Measurements from ENCODE around the gene SLC16A5. TPM values are rescaled to one million over a fixed set of nuclear protein-coding genes. Genes with fewer than 3 reads are reported as not detected.

The SLC16A5 gene, protein sequence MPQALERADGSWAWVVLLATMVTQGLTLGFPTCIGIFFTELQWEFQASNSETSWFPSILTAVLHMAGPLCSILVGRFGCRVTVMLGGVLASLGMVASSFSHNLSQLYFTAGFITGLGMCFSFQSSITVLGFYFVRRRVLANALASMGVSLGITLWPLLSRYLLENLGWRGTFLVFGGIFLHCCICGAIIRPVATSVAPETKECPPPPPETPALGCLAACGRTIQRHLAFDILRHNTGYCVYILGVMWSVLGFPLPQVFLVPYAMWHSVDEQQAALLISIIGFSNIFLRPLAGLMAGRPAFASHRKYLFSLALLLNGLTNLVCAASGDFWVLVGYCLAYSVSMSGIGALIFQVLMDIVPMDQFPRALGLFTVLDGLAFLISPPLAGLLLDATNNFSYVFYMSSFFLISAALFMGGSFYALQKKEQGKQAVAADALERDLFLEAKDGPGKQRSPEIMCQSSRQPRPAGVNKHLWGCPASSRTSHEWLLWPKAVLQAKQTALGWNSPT
- total RNA-seq (9.3 and 13.7 TPM in 2 replicates), polyA plus RNA-seq (5.1 and 14.5 TPM in 2 replicates), polyA minus RNA-seq (6.9 and 8.8 TPM in 2 replicates)
- 1.2 TPM for total RNA-seq (2013)

DNA sequence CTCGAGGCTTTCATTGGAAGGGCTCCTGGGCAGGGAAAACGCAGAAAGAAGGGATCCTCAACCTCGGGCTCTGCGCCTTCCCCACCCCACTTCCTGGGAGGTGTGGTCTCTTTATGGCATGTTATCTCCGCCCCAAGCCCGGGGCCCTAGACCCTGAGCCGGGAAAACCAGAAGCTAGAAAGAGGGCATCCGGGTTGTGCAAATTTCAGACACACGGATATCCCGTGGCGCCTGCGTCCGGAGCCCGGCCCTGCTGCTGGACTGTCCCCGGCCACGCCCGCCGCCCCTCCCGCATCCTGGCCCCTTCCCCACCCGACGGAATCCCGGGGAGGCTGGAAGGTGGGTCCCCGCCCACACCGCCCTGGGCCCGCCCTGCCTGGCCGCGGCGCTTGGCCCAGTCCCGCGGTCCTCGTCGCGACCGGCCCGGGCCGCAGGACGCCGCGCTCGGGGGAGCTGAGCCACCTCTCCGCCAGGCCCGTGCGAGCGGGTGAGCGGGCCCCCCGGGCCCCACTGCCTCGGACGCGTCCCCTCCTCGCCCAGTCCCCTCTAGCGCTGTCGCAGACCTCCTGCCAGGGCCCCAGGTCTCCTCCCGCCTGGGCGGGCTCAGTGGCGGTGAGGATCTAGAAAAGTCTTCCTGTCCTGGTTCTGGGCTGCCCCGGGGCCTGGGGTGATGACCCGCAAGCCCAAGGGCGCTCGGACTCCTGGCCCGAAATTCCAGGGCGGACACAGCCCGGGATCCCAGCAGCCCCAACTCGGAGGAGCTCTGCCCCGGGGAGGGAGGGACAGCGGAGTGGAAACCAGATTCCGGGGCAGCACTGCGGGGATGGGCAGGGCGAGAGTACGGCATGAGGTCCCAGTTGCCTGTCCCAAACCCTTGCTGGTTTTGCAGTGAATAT lies at the start of gene SLC16A5:
Gene SLC16A5, plus strand, starts transcription at position 397 of the 896 bp plus-strand sequence. CDS start 5,683 bp downstream, outside the sequence.
- Histone ChIP-seq H3K4me2 (replicated peaks; ENCODE audit: low read depth, low read length, poor library complexity, severe bottlenecking) (peak within 1 kb of the TSS; percentile 98), H3K9me3 (ENCODE audit: control extremely low read depth in 1 of 3, control insufficient read depth in 2 of 3, insufficient read depth in 1 of 3, low read length in 2 of 3) (no peaks in the 10 kb centered on the region), H3K27me3 (replicated peaks in 1 of 4; ENCODE audit: control extremely low read depth in 1 of 4, control insufficient read depth in 3 of 4, insufficient read depth in 4 of 4, low read length in 3 of 4) (peaks cover 0 to 7% (median 0%) of the 10 kb centered on the region in 4 experiments), H2AFZ (ENCODE audit: insufficient read depth, low read depth, low read length, poor library complexity, severe bottlenecking) (peak within 1 kb of the TSS; percentile 85), H3K4me1 (ENCODE audit: control insufficient read depth in 2 of 2, insufficient read depth in 2 of 2, low read length in 2 of 2) (peaks cover 11 to 19% of the 10 kb centered on the region in 2 donors), H3K9ac (ENCODE audit: low read length) (peak within 1 kb of the TSS; percentile 80), H3K27ac (ENCODE audit: low read length in 2 of 2) (peak within 1 kb of the TSS; percentile 5 to 70), H3K4me3 (ENCODE audit: control extremely low read depth in 1 of 5, extremely low read depth in 1 of 5, insufficient read depth in 1 of 5, low read depth in 2 of 5, low read length in 4 of 5) (peak within 1 kb of the TSS in 4 of 5 experiments; percentile 53 to 76 (median 60)), H3K79me2 (ENCODE audit: control insufficient read depth, insufficient read depth, low read length) (no peaks in the 10 kb centered on the region), H4K20me1 (ENCODE audit: control insufficient read depth, insufficient read depth, low read length, poor library complexity, severe bottlenecking) (no peaks in the 10 kb centered on the region), H3K36me3 (replicated peaks in 1 of 2; ENCODE audit: control extremely low read depth in 1 of 2, control insufficient read depth in 1 of 2, extremely low read depth in 1 of 2, insufficient read depth in 2 of 2, low read length in 1 of 2) (no peaks in the 10 kb centered on the region)
- ChIA-PET CTCF (interaction anchor here (1.1 to 2.9 kb wide), 4 partner anchors 17 to 76 kb away, joined by 3 to 9 read pairs (median 5); partner anchors contain the start of gene MRPL58), POLR2A (interaction anchor here (0.6 to 1.2 kb wide), 4 partner anchors 10 to 769 kb away, joined by 3 to 5 read pairs (median 4); no protein-coding TSS in a partner anchor)
- Mint-ChIP-seq H3K27me3 (peaks cover 4% of the 10 kb centered on the region), H3K4me3 (peak within 1 kb of the TSS; percentile 83), H3K4me1 (peaks cover 16% of the 10 kb centered on the region), H3K27ac (peak within 1 kb of the TSS; percentile 76), H3K9me3 (ENCODE audit: insufficient read depth) (no peaks in the 10 kb centered on the region)
- 2% methylated on average over 66 of the region's 69 CpGs for WGBS (ENCODE audit: insufficient coverage)
- intact Hi-C loops (cut with micrococcal nuclease): no loop called here
- DNase-seq (peak; percentile 57), ATAC-seq (ENCODE audit: low read depth) (peak; percentile 78)
- TF ChIP-seq EZH2 (IDR thresholded peaks at IDR 0.05; ENCODE audit: borderline replicate concordance, insufficient read depth, low read depth, low read length, poor library complexity, severe bottlenecking): no peak
- TF ChIP-seq, protein P1, sequence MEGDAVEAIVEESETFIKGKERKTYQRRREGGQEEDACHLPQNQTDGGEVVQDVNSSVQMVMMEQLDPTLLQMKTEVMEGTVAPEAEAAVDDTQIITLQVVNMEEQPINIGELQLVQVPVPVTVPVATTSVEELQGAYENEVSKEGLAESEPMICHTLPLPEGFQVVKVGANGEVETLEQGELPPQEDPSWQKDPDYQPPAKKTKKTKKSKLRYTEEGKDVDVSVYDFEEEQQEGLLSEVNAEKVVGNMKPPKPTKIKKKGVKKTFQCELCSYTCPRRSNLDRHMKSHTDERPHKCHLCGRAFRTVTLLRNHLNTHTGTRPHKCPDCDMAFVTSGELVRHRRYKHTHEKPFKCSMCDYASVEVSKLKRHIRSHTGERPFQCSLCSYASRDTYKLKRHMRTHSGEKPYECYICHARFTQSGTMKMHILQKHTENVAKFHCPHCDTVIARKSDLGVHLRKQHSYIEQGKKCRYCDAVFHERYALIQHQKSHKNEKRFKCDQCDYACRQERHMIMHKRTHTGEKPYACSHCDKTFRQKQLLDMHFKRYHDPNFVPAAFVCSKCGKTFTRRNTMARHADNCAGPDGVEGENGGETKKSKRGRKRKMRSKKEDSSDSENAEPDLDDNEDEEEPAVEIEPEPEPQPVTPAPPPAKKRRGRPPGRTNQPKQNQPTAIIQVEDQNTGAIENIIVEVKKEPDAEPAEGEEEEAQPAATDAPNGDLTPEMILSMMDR (IDR thresholded peaks at IDR 0.05): no peak
